Head of caudate nucleus (tissue), 42 donors: ENCODE results near the gene SASS6.
"Not testable (repeated sequence)": the region's sequence is repeated elsewhere in the genome, so short reads cannot be mapped to it uniquely, and the experiment has no call there.

Experiments
- DNase-seq, 42 donors: peaks; one replicate each; pipeline versions ENCODE4 v3.0.0 to v3.0.0-alpha.2; 2020 to 2021; ENCODE audit warnings: mixed read lengths in 7 of 42
- intact Hi-C: fragments of 100-400 bp; cut with DNase I; formaldehyde crosslinking; loops from one replicate; pipeline ENCODE4 v1.15.0; 2022

The SASS6 gene

DNA sequence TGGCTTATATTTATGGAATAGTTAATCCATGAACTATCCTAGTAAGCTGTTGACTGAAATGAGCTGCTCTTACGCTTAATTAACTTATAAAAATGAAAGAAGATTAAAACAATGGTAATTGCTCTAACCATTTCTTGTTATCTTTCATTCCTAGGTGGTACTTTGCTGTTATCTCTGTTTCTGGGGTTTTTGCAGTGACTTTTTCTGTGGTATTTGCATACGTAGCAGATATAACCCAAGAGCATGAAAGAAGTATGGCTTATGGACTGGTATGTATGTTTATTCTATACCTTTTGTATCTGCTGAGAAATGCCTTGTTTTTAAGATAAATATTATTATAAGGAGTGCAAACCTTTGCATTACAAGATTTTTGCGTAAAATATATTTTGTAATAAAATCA, 71.0 kb downstream of the SASS6 start:
- DNase-seq: no peak
- intact Hi-C loops: no loop called here

DNA sequence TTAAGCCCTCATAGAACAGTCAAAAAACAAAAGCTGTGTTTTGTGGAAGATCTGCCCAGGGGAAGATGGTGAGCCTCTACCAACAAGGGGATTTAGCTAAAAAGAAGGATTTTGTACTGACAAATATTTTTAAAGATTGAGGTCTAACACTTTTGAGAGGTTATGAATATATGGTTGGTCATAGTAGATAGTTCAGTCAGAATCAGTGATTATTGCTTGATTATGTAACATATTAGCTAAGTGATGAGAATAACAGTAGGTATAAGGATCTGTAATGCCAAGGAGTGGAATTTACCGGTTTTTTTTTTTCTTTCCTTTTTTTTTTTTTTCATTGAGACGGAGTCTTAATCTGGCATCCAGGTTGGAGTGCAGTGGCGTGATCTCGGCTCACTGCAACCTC, 79.0 kb downstream of the SASS6 start:
- no peak for DNase-seq
- intact Hi-C loops: no loop called here

DNA sequence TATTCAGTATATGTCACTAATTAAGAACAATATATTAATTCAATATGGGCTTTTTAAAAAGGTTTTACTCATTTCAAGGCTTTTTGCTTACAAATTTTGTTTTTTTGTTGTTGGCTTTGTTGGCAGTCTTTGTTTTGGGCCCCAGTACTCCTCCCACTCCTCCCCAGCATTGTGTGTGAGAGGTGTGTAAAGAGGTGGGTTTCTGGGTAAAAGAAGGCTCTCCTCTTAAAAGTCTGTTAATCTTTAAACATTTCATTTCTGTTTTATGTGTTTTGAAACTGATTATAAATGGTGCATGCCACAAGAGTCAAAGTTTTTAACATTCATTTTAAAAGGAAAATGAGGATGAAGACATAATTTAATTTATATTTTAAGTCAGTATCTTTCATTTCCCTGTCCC, 79.6 kb downstream of the SASS6 start:
- intact Hi-C loops: no loop called here
- DNase-seq: no peak

DNA sequence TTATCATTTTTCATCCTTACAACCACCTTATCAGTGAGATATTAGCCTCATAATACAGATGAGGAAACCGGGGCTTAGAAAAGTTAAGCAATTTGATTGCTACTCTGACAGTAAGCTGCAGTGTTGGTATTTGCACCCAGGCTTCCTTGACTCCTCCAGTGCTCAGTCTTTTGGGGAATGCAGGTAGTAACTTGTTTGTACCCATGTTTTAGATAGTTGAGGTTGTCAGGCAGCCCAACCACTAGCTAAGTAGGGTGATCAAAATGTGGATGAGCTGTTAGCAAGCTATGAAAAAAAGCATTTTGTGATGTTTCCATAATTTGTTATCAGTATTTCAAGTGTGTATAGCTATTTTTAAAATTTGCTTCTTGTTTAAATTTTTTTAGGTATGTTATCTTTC, 80.8 kb downstream of the SASS6 start:
- no peak for DNase-seq
- intact Hi-C loops: no loop called here

DNA sequence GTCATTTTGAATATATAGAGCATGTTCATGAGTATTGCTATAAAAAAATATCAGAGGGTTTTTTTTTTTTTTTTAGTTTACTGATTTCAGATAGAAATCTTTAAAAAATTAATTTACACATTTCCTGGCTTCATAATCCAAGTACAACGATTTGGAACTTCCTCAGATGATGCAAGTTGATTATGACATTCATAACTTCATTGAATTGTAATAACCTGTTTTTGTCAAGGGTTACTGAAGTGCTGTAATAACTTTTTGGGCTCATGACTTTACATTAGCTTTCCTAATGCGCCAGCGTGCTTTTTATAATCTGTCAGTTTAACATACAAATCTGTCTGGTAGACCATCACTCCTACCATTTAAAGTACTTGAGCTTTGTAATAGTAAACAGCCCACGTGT, 81.3 kb downstream of the SASS6 start:
- DNase-seq: no peak
- intact Hi-C loops: no loop called here

DNA sequence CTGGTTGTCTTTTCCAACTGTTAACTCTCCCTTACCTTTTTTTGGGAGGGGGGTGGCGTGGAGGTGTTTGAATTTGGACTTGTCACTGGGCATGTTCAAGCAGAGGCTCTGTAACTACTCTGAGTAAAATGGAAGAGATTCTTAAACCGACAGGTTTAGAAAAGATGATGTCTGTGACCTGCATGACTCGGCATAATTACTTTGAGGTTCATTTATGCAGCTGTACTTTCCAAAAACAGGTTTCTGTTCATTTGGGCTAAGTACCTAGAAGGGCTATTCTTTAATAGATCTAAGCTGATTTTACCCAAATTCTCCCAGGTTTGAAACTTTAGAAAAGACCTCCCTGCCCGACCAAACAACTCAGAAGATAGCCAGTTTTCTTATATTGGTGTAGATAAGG, 82.6 kb downstream of the SASS6 start:
- intact Hi-C loops: no loop called here

DNA sequence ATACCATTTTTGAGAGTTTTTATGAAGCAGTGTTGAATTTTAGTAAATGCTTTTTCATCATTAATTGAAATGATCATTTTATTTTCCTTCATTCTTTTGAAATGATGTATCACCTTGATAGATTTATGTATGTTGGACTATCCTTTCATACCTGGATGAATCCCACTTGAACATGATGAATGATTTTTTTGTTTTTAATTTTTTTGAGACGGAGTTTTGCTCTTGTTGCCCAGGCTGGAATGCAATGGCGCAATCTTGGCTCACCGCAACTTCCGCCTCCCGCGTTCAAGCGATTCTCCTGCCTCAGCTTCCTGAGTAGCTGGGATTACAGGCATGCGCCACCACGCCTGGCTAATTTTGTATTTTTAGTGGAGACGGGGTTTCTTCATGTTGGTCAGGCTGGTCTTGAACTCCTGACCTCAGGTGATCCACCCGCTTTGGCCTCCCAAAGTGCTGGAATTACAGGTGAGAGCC, 85.5 kb downstream of the SASS6 start:
- intact Hi-C loops, DNase-seq: not testable (repeated sequence)

More for the DNA sequence above, 82.6 kb downstream of the SASS6 start:
- no peak for DNase-seq

DNA sequence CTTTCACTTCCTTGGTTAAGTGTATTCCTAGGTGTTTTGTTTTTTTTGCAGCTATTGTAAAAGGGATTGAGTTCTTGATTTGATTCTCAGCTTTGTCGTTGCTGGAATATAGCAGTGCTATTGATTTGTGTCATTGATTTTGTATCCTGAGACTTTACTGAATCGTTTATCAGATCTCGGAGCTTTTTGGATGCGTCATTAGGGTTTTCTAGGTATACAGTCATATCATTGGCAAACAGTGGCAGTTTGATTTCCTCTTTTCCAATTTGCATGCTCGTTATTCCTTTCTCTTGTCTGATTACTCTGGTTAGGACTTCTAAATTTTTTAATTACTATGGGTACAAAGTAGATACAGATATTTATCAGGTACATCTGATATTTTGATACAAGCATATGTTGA, 87.5 kb downstream of the SASS6 start:
- DNase-seq: no peak
- intact Hi-C loops: no loop called here

DNA sequence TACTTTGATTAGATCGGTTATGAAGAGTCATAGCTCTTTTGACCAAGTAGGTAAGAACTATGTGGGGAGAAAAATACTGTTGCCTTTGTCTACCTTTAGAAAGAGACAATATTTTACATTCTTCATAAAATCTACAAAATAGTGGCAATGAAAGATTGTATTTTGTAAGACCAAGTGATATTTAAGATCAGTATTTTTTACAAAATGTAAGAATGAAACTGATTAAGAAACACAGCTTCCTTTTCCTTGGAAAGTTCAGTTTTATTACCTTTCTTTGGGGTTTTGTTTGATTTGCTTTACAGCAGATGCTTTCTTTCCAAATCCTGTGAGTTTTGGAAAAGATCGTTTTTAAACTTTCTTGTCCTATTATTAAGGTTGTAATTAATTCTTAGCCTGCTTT, 93.1 kb downstream of the SASS6 start:
- intact Hi-C loops: loop anchor here (10.0 kb wide), 2 partner anchors 95 to 855 kb away; partner anchors contain the start of genes EXTL2, SASS6, SLC30A7 and TRMT13
- DNase-seq: no peak

- DNase-seq: peak in 41 of 42 donors; percentile 14 to 86 (median 62)
- intact Hi-C loops: loop anchor here (10.0 kb wide), 2 partner anchors 96 to 856 kb away; partner anchors contain the start of genes EXTL2, SASS6, SLC30A7 and TRMT13
These were observed 94.0 kb downstream of the SASS6 start for GRCh38 chr1:100038660-100039287.

DNA sequence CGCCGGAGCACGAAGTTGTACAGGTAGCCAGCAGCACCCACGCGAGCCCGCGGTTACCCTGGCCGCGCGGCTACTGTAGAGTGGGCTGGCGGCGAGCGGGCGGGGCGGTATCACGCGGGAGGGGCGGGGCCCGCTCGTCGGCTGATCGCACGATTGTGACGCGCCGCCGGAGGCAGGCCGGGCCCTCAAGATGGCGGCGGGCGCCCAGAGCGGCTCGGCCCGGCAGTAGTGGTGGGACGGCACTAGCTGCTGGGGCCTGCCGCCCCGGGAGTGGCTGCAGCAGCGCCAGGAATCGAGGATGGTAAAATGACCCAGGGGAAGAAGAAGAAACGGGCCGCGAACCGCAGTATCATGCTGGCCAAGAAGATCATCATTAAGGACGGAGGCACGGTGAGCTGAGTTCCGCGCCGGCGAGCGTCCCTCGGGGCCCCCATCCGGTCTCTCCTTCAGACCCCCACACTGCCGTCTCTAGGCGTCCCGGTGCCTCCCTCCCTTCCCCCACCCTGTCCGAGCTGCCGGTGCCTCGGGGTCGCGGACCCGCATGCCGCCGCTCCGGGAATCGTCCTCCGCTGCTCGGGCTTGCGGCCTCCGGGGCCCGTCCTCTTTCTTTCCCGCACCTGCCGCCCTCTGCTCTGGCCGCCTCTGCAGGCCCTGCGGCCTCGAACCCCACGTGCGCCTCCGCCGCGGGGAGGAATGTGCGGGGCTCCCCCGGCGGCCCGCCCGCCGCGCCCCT, 94.6 kb downstream of the SASS6 start:
- DNase-seq: peak; percentile 72 to 96 (median 92)
- intact Hi-C loops: loop anchor here (10.0 kb wide), 2 partner anchors 97 to 857 kb away; partner anchors contain the start of genes EXTL2, SASS6, SLC30A7 and TRMT13

DNA sequence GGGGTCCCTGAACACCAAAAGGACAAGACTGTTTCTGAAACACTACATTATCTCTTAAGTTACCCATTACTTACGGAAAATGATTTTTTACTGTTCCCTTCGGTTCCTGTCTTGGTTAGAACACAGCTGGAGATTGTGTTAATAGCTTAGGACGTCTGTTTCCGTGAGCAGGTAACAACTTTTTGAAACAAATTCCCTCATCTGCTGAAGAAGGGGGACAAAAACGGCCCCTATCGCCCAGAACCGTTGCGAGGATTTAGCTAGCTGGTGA, 95.1 kb downstream of the SASS6 start:
- intact Hi-C loops: loop anchor here (10.0 kb wide), 2 partner anchors 97 to 857 kb away; partner anchors contain the start of genes EXTL2, SASS6, SLC30A7 and TRMT13
- DNase-seq: no peak

DNA sequence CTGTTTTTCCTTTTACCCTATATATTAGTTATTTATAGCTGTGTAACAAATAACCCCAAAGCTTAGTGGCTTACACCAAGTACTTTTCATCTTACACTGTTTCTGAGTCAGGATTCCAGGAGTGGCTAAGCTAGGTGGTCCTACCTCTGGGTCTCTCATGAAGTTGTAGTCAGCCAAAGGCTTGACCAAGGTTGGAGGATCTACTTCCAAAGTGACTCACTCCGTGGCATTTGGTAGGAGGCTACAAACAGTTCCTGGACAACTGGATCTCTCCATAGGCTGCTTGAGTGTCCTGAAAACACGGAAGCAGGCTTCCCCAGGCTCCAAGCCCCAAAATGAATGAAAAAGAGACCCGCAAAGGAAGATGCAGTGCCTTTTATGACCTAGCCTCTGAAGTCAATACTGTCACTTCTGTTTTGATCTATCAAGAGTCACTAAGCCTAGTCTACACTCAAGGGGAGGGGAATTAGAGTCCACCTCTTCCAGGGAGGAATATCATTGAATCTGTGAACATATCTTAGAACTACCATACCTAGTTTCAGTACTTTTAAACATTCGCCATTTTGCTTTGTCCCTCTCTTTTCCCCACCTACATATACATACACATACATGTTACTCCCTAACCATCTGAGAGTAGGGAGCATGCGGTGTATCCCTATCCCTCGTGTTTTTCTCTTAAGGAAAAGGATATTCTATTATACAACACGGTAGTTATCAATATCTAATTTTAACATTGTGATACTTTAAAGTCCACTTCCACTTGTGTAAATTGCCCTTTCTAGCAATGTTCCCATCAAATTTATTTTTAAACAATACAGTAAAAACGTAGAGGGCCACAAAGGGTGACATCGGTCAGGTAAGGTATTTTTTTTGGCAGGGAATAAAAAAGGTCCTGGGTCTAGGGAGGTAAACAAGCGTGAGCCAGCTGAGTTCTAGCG, 95.7 kb downstream of the SASS6 start:
- DNase-seq: peak in 1 of 42 donors; percentile 5
- intact Hi-C loops: loop anchor here (10.0 kb wide), 2 partner anchors 98 to 858 kb away; partner anchors contain the start of genes EXTL2, SASS6, SLC30A7 and TRMT13

DNA sequence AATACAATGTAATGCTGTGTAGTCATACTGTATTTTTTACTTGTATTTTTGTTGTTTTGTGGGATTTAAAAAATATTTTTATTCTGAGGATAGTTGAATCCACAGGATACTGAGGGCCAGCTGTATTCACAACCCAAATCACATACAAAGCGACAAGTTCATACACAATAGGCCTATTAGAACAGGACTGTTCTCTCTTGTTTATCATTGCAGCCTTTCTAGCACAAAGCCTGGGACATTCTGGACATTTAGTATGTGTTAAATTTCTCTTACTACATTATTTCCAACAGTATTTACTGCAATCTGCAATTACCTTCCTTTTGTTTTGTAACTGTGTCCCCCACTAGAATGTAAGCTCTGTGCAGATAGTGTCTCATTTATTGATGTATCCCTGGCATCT, 97.5 kb downstream of the SASS6 start:
- intact Hi-C loops: loop anchor here (10.0 kb wide), 2 partner anchors 100 to 860 kb away; partner anchors contain the start of genes EXTL2, SASS6, SLC30A7 and TRMT13
- DNase-seq: peak in 3 of 42 donors; percentile 14 to 36 (median 20)

GRCh38 chr1:100034470-100034869, 98.3 kb downstream of the SASS6 start:
- DNase-seq: peak in 1 of 42 donors; percentile 13
- intact Hi-C loops: loop anchor here (10.0 kb wide), 2 partner anchors 100 to 860 kb away; partner anchors contain the start of genes EXTL2, SASS6, SLC30A7 and TRMT13
